GM21360 (cell line): Measurements from ENCODE around the gene BIVM.
A peak's percentile ranks its signal among the peaks of the same experiment; 100 is the strongest.

Source experiments
- ATAC-seq: cut with Tn5 transposase; IDR thresholded peaks from one replicate; pipeline ENCODE4 v1.9.1; 2021; ENCODE audit warnings: mild to moderate bottlenecking, moderate library complexity; ENCODE audit not compliant: unreplicated experiment

The BIVM gene

DNA sequence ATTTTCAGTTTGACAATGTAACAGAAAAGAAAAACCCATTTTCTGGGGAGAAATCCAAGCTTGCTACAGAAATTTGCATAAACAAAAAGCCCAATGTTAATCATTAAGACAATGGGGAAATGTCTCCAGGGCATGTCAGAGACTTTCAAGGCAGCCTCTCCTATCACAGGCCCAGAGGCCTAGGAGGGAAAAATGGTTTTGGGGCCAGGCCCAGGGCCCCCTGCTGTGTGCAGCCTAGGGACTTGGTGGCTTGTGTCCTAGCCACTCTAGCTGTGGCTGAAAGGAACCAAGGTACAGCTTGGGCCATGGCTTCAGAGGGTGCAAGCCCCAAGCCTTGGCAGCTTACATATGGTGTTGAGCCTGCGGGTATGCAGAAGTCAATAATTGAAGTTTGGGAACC is 17.3 kb upstream of the BIVM start:
- no peak for ATAC-seq

DNA sequence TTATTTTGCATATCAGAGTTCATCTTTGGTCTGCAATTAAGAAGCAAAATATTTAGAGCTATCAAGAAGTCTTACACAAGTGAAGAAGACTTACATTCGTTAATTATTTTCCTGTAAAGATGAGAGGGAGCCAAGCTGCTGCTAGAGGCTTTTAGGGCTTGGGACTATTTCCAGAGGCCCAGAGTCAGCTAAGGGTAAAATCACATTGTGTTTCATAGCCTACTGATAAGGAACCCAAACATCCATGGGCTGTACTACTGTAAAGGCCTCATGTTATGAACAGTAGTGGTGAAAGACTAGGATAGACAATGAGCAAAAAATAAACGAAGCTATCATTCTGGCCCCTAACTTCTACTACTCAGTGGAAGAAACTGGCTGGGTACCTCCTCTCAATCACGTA is 14.4 kb upstream of the BIVM start:
- no peak for ATAC-seq

DNA sequence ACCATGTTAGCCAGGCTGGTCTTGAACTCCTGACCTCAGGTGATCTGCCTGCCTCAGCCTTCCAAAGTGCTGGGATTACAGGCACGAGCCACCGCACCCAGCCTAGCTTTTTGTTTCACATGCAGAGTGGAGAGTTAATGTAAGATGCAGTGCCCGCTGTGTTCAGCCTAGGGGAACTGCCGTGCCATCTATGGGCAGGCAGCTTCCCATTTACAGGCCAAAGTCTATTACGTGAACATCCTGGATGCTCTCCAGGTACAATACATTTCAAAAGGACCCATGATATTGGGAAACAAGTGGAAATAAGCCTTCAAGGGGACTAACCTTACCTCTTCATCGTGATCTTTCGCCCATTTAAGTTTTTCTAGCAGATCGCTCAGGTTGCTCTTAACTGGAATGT is 10.2 kb upstream of the BIVM start:
- ATAC-seq = no peak

DNA sequence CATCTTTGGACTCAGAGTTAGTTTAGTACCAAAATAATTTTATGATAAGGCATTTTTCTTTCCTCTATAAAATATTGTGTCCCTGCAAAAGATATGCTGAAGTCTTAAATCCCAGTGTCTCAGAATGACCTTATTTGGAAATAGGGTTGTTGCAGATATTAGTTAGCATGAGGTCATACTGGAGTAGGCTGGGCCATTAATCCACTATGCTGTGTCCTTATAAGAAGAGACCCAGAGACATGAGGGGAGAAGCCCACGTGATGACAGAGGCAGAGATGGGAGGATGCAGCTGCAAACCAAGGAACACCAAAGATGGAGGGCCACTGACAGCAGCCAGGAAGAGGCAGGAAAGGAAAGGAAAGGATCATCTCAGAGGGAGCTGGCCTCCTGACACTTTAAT is 6.5 kb upstream of the BIVM start:
- no peak for ATAC-seq

DNA sequence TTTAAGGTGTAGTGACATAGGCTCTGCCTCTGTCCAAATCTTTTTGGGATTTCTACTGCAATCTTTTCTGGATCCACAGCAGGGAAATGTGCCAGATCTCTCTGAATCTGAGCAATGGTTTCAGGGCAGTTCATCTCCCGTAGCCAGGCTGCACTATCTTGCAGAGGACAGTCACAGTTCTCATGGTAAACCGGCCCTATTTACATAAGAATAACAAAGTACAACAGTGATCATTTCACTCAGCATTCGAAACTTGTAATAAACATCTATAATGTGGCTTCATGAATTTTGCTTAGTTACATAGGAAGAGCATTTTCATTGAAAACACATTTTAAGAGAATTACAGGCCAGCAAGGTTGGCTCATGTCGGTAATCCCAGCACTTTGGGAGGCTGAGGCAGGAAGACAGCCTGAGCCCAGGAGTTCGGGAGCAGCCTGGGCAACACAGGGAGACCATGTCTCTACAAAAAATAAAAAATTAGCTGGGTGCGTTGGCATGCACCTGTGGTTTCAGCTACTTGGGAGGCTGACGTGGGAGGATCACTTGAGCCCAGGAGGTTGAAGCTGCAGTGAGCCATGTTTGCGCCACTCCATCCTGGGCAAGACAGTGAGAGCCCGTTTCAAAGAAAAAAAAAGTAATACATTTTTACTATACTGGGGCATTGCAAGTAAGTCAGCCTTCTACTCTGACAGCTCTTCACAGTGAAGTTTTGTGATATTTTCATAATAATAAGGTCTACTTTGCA is 5.1 kb upstream of the BIVM start:
- ATAC-seq = no peak

DNA sequence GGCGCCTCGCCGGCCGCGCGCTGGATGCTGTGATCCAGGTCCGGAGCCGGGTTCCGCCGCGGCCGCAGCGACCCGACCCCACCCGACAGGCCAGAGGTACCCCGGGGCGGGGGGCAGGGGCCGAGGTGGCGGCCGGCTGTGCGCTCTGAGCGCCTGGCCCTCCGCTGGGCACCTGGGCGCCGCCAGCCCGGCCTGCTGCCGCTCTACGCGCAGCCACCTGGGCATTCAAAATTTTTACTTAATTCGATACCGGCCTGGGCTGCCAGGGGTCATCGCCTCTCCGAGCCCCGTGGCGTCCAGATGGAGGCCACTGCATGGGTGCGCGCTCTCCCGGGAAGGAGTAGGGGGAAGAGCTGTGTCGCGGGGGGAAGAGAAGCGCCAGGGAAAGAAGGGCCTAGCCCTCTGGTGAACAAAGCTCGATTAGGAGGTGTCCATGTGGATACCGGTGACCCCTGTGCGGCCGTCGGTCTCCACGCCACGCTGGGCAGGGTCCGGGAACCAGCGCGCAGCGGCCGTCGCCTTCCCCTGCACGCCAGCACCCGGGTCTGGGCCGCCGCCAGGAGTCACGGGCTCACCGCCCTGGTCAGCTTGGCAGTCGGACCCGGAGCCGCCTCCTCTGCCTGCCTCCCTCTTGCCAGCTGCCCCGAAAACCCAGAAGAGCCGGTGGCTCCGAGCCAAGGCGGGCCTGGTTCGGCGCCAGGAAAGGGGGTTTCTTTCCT is 666 bp downstream of the BIVM start:
- peak; percentile 3 for ATAC-seq

DNA sequence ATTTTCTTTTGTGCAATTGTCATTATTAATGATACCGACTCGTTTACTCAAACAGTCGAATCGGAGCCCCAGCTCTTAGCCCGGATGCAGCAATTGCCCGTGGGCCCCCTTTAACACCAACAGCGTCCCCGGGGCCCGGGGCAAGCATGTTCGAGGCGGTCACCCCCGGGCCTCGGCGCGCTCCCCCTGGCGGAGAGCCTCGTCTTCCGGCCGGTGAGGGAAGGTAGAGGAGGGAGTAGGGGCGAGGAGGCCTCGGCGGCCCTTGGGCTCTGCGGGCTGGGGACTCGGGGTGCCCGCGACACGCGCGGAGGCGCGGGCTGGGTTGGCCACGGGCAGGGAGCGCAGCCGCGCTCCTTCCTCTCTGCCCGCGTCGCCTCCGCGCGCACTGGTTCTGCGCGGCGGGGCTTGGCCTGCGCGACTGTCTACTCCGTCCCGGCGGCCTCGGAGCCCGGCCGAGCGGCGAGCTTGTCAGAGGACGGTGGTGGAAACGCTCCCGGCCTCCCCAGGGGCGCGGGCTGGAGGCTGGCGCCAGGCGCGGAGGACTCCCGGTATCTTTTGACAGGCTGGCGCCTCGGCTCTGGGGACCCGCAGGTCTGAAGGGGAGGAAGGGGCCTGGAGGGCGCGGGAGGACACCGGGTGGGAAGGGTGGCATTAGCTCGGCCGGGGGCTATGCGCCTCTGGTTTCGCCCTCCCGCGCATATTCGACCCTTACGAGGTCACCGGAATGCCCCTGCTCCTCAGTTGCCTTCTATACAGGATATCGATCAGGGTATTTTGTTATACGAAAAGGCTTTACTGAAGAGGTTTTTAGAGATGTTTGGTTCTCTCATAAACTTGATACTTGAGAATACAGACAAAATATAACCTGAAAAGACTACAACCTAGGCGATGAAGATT is 1.5 kb downstream of the BIVM start:
- peak; percentile 79 for ATAC-seq

DNA sequence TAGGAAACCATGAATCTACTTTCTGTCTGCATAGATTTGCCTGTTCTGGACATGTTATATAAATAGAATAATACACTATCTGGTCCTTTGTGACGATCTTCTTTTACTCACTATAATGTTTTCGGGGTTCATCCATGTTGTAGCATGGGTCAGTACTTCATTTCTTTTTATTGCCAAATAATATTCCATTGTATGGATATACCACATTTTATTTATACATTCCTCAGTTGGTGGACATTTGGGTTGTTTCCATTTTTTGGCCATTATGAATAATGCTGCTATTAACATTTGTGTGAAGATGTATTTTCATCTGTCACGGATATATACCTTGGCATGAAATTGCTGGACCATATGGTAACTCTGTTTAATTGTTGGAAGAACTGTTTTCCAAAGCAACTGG is 6.8 kb downstream of the BIVM start:
- ATAC-seq = no peak

DNA sequence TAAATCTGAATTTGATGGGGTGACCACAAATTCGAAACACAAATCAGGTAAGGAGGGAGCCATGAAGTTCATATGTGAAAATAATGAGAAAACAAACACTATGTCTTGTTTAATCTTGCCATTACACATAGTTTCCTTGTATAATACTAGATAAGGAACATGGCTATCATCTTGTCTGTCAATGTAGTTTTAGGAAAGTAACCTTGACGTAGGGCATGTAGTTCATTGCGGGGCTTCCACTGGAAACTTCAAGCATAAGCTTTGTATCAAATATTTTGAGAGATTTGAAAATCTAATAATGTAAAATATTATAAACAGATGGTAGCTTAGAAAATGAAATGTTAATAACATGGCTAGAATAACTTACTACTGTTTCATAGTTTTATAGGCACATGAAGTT is 8.8 kb downstream of the BIVM start:
- no peak for ATAC-seq

DNA sequence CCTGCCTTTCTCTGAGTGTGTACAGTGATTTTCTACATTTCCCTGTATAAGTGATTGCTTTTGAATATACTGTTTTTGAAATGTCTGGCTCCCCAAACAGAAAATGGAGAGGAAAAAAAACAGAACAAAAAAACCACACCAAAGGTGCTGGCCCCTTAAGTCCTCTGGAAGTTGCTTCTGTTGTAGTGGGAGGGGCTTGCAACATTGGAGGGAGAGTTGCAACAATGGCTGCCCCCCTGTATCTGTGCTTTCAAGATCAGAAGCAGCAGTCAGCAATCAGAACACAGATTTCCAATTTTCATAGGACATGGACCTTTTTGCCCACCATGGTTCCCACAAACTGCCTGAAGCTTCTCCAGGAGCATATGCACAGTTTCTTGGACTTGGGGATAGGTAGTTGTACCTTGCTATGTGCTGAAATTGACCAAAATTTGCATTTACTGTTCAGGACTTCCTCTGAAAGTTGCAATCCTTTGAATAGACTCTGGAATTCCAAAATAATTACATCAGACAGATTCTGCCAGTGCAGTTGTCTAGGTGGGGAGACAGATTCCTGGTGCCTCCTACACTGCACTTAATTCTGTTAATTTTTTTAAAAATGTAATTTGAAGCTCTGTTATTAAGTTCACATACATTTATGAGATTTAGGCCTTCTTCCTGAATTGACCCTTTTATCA is 13.8 kb downstream of the BIVM start:
- ATAC-seq = no peak

DNA sequence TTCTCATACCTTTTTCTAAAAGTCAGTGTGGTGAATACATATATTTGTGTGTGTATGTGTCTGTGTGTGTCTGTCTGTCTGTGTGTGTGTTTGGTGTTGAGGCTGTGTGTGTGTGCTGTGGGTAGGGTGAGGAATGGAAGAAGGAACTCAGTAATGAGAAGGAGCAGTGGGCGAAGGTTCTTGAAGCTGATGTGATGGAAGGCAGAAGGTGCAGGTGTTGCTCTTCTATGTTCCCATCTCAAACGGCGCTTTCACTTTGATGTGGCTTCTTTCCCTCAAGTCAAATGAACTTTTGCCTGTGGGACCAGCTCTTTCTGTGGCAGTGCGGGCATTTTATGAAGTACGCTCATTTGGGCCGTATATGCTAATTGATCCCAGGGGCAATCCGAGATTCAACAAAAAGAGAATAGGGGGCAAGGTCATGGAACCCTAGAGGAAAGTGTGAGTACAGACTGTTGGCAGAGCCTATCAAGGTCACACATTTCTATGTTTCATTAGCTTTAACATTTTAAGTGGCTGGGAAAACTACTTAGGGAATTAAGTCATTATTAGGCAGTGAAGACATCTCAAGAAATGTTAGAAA is 15.2 kb downstream of the BIVM start:
- ATAC-seq = no peak

DNA sequence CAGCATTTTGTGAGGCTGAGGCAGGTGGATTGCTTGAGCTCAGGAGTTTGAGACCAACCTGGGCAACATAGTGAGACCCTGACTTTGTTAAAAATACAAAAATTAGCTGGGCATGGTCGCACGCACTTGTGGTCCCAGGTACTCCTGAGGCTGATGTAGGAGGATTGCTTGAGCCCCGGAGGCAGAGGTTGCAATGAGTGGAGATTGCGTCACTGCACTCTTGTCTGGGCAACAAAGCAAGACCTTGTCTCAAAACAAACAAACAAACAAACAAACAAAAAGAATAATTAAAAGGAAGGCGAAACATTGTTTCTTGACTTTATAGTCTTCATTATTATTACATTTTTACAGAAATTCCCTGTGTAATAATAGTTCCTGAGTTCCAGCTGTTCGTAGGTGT is 15.9 kb downstream of the BIVM start:
- ATAC-seq = no peak

DNA sequence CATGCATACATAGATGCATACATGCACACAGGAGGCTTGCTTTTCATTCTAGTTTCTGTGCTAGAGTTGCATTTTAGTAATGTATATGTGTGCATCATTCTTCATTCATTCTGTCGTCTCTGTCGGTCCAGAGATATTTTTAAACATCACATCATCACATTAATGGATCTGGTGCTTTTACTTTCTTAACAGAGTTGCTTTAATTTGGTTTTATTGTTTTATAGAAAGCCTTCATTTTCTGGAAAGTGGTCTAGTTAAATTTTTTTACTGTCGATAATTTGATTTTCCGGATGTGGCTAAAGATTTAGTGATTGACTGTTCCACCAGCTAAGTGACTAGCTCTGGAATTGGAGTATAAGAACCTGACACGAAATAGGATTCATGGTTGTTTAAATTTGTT is 16.9 kb downstream of the BIVM start:
- ATAC-seq = no peak

DNA sequence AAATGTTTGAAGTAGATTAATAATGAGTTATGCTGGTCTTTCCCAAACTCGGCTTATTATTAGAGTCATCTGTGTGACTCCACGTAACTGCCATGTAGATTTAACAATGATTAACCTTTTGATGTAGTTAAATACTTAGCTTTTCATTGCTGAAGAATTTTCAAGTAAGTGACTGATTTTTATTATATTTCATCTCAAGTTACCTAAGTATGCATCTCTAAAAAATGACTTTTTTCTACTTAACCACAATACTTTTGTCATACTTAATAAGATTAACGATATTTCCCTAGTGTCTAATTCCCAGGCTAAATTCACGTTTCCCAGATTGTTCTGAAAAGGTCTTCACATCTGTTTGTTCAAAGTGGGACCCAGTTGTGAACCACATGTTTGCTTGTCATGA is 17.8 kb downstream of the BIVM start:
- ATAC-seq = no peak

DNA sequence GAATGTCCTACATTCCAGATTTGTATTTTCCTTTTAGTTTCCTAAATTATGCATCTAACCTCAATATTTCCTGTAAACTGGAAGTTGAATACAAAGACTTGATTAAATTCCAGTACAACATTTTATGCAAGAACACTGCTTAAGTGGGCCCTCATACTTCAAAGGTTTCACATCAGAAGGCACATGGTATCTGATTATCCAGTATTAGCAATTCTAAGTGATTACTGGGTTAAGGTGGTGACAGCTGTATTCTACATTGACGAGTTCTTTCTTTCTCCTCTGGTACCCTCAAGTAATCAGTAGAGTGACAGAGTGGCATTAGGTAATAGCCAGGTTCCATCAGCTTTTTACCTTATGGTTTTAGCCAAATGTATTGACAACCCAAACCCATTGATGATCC is 18.3 kb downstream of the BIVM start:
- ATAC-seq = no peak

DNA sequence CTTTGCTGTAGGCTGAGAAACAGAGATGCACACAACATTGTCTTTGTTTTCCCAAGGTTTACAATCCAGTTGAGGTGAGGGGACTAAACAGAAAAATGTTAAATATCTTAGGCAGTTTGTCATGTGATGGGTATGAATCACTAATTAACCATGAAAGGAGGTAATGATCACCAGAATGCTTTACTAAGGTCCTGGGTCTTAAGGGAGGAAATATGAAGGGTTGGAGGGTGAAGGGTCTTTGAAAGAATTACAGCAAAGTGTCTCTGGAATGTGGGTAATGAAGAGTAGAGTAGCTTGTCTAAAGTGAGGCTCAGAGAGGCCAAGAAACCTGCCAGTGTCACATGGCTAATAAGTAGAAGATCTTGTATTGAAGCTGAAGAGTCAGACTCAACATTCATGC is 19.0 kb downstream of the BIVM start:
- no peak for ATAC-seq

DNA sequence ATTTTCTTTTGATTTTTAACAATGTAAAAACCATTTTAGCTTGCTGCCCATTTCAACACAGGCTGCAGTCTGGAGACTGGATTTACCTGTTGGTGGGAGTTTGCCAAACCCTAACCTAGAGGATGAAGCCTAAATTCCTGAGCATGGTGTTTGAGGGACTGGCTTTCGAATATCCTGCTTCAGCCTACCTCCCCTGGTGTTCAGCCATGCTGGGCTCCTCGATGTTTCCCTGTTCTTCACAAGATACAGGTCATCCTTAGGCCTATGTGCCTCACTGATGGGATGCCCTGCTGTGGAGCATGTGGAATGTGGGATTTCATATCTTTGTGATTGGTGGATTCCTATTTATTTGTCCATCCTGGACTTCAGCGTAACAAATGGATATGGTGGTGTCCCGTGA is 26.5 kb downstream of the BIVM start:
- ATAC-seq = no peak

DNA sequence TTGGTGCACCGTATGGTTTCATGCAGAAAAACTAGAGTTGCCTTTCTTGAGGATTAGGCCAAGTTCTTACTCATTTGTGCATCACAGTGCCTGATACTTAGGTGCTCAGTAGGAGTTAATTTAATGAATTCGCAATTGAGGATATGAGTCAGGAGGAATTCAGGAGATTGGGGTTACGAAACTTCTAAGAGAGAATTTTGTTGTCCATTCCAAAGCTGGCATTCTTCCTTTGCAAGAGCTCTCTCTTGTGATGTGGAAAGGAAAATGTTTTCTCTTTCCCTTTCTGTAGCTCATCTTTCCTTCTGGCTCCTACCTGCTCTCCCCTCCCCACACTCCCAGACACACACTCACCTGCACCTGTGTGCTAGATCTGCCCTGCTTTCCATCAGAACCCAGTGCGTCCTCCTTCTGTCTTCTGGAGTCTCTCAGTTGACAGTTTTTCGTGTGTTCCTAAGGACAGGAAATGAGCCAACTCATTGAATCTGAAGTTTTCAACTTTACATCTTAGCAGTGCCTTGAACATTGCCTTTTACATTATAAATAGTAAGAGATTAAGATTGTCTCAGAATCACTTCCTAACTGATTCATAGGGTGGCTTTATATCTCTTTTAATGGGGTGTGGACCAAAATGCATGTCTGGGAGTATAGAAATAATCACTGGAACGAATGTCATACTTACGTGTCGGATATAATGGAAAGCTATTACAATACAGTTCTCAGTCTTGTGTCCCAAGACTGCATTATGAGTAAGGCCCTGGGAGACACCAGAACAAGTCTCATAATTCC is 27.2 kb downstream of the BIVM start:
- ATAC-seq = no peak

DNA sequence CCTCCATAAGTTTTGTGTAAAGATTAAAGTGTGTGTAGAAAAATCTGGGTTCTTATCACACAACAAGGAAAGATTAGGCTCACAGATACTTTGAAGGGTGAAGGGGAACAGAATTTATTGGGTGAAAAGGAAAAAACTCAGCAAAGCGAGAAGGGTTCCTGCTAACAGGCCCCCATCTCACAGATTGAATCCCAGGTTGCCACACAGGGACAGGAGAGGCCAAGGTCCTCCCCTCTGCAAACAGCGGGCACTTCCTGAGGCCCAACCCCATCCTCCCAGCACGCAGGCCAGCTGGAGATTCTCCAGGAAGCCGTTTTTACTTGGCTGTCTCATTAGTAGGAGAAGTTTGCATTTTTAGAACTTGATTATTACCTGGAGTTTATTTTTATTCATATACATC is 31.7 kb downstream of the BIVM start:
- no peak for ATAC-seq

DNA sequence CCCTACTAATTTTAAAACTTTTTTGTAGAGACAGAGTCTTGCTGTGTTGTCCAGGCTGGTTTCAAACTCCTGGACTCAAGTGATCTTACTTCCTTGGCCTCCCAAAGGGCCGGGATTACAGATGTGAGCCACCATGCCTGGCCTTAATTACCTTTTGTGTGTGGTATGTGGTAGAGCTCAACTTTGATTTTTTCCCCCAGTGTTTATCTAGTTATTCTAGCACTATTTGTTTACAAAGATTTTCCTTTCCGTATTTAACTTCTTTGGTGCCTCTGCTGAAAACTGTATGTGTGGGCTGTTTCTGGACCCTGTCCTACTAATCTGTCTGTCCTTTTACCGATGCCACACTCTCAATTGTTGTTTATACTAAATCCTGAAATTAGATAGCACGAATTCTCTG is 37.6 kb downstream of the BIVM start:
- no peak for ATAC-seq
